ENCODE data around the gene IARS2. TPM values are rescaled to one million over a fixed set of nuclear protein-coding genes. Genes with fewer than 3 reads are reported as not detected.
"Not testable (repeated sequence)": the region's sequence is repeated elsewhere in the genome, so short reads cannot be mapped to it uniquely, and the experiment has no call there.

IARS2 gene
- total RNA-seq, 1 donor from 2014 or later = 70.9 TPM

DNA sequence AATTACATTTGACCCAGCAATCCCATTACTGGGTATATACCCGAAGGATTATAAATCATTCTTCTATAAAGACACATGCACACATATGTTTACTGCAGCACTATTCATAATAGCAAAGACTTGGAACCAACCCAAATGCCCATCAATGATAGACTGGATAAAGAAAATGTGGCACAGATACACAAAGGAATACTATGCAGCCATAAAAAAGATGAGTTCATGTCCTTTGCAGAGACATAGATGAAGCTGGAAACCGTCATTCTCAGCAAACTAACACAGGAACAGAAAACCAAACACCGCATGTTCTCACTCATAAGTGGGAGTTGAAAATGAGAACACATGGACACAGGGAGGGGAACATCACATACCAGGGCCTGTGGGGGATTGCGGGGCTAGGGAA lies 76.0 kb downstream of the IARS2 start:
- not testable (repeated sequence) for DNase-seq

DNA sequence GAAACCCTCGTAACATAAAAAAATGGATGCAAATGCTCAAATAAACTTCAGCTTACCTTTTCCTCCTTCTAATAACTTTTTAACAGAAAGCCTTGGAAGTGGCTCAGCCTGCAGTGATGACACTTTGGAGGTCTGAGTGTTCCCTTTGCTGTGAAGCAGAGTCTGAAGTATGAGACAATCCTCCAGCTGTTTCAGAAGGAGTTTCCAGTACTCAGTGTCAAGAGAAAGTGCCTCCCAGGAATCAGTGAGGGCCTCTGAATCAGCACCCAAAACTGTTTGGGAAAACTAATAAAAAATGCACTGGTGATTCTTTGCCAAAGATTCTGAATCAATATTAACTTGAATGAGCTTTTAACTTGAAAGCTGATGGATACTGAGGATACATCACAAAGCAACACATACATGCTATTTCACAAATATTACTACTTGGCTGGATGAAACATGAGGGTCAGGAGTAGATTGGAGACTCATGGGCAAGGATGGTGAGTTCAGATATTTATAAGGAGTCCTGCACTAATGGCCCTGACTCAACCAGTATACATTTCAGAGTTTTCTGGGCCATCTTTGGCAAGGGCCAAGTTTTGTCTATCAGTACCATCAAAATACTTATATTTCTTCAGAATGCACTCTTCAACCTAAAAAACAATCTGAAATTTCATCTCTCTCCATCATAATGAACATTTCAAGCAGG lies 77.0 kb downstream of the IARS2 start:
- no peak for DNase-seq

DNA sequence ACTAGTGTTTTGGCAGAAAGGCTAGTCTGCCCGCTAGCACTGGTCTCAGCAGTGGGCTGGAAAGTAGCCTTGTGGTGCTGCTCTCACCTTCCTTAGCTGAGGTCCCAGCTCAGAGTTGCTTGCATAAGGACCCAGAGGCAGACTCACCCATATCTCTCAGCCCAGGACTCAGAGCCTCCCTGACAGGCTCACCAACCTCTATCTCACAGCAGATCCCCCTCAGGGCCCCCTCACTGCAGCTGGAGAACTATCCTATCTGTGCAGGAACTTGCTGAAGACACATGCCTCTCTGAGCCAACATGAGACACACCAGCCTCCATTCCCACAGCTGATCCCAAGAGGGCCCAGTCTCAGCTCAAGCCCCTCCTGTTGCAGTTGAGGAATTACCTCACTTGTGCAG lies 82.6 kb downstream of the IARS2 start:
- no peak for DNase-seq

DNA sequence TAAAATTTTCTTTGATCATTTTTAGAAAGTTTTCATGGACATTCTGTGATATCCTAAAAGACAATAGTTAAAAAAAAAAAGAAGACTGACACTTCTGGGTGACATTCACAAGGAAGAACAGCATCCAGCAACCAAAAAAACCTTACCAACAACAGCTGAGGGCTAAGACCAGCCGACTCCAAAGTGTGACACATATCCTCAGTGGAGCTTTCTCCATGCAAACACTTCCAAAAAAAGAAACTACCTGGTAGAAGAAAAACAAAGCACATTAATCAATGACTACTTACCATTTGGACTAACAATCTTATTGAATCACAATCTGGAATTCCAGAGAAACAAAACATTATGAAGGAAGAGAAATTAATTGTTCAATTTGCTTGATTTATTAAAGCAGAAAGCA lies 88.2 kb downstream of the IARS2 start:
- no peak for DNase-seq

DNA sequence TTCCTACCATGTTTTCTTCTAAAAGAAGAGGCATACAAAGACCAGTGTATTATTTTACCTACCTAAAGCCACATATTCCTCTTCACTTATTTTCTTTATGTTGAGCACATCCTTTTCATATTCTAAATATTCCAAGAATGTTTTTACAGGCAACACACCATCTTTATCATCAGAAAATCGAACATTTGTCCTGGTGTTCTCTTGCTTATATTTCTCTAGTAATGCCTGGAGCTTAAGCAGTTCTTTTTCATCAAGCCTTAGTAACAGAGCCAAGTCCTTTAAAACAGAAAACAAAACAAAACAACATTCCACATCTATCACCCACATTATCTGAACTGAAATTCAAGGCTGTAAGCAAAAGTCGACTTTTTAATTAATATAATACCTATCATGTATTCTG lies 88.7 kb downstream of the IARS2 start:
- DNase-seq = no peak

DNA sequence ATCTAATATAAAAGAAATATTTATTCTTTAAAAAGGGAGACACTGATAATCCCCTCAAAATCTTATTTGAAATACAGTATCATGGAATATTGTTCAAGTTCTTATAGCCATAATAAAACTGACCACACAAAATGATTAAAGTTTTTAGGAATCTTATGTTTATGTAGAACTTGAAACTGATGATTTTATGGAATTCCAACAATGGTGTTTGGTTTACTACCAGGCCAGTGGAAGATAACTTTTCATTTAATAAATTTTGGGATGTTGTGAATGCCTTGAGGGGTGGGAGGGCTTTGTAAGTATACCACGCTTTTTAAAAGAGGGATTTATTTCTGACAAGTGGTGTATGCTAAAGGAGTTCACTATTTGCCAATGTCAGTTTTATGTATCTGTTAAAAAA lies 90.6 kb downstream of the IARS2 start:
- no peak for DNase-seq

DNA sequence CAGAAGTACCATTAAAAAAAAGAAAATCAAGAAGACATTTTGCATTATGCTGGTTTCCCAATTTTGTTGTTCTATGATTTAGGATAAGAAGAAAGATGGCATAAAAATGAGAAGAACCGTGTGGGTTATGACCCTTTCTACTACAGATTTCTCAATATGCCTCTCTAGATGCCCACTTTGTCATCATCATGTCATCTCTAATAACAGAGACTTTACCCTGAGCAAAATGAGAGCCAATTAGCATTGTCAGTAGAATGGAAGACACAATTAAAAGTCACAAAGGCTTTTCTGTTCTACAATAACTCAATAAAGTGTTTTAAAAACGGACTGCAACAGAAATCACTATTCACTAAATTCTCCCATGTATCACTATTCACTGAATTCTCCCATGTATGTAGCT lies 92.8 kb downstream of the IARS2 start:
- no peak for DNase-seq

DNA sequence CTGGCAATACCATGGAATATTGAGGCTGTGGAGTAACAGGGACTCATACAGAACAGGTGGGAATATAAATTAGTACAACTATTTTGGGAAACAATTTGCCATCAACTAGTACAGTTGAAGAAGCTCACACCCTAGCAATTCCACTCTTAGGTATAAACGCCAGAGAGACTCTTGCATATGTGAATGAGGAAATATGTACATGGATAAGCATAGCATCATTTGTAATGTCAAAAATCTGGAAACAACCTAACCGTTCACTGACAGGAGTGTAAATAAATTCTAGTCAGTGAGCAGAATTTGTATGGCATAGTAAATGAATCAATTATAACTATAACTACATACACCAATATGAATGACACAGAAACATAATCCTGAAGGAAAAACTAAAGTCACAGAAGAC lies 94.6 kb downstream of the IARS2 start:
- DNase-seq = no peak

DNA sequence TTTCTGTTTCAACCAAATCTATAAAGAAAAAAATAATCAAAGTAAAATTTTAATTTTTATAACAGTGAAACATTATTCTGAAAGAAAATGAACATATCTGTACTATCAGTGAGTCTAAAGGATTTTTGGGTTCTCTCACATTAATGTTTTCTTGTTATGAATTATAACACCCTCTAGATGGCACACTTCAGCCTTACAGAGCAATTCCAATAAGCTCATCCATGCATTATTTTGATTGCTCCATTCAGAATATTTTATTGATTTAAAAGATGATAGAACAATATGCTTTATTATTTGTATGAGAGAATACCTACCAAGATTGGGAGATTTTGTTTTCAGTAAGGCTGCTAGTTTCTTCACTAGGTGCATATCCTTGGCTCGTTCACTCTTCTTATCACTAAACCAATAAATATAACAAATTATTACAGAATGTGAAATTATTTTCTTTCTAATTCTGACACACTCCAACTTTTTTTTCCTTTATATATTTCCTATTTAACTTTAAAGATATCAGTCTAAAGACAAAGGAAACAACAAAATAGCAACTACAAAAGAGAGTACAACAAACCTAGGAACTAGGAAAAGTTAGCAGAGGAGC lies 95.9 kb downstream of the IARS2 start:
- DNase-seq = no peak

DNA sequence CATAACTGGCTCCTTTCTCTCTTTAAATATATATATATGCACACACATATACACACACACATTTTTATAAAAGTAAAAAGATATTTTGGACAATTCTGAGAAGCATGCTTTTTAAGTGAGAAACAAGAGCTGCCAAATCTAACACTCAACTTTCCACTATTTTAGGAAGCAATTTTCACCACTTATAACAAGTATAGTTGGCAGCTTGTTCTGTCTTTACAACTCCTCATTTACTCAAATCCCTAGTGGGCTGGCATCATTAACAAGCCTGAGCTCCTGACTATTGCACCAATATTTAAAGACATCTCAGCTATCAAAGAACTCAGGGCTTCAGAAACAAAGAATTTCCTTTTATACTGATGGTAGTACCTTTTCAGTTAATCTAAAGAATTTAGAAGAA lies 101.8 kb downstream of the IARS2 start:
- DNase-seq = no peak

Small RNA genes lying within 50 kb of the gene (small RNA-seq; reads per million reads assigned to genes)
- 0.69 reads per million, percentile 72 among the genes with 10 or more reads in this experiment for gene MIR194-1 (ENCODE audit: low replicate concordance)
- gene MIR215 (ENCODE audit: low replicate concordance) = 21.7 reads per million, percentile 94 among the genes with 10 or more reads in this experiment

Other genes with a start within 250 kb of the IARS2 start
- gene SLC30A10, start 165.6 kb upstream of the IARS2 start, total RNA-seq = 0.49 TPM
- 92.4 TPM for gene EPRS1, start 47.6 kb upstream of the IARS2 start, total RNA-seq
- gene BPNT1, start 4.3 kb upstream of the IARS2 start, total RNA-seq = 11.3 TPM
- gene RAB3GAP2, start 178.3 kb downstream of the IARS2 start, total RNA-seq = 35.5 TPM